ENCODE measurements around the gene IGF1. TPM values are rescaled to one million over a fixed set of nuclear protein-coding genes. Genes with fewer than 3 reads are reported as not detected.

IGF1 gene
- total RNA-seq, 1 experiment from 2014 or later = not detected

GRCh38 chr12:102522768-102523167 is 42.4 kb upstream of the IGF1 start:
- CTCF ChIA-PET = no interaction called here
- no peaks in the 10 kb centered on the region for H3K9me3 Mint-ChIP-seq (ENCODE audit: low read depth, unreplicated experiment)
- TF ChIP-seq CTCF (IDR thresholded peaks at IDR 0.05; ENCODE audit: unreplicated experiment) = no peak
- intact Hi-C loops (cut with micrococcal nuclease; ENCODE audit: unreplicated experiment) = no loop called here
- DNase-seq = no peak
- H3K4me3 Mint-ChIP-seq (ENCODE audit: low read depth, unreplicated experiment) = no peak overlapping the region
- H3K27ac Mint-ChIP-seq (ENCODE audit: unreplicated experiment) = no peak overlapping the region
- H3K36me3 Mint-ChIP-seq (ENCODE audit: insufficient read depth, unreplicated experiment) = no peaks in the 10 kb centered on the region
- BruUV-seq (replicated peaks) = no TSS peak
- no peaks in the 10 kb centered on the region for H3K27me3 Mint-ChIP-seq (ENCODE audit: unreplicated experiment)
- no peaks in the 10 kb centered on the region for H3K4me1 Mint-ChIP-seq (ENCODE audit: low read depth, unreplicated experiment)

GRCh38 chr12:102521662-102522277 is 41.4 kb upstream of the IGF1 start:
- Mint-ChIP-seq H3K27me3 (ENCODE audit: unreplicated experiment) (no peaks in the 10 kb centered on the region), H3K9me3 (ENCODE audit: low read depth, unreplicated experiment) (no peaks in the 10 kb centered on the region), H3K4me1 (ENCODE audit: low read depth, unreplicated experiment) (no peaks in the 10 kb centered on the region), H3K36me3 (ENCODE audit: insufficient read depth, unreplicated experiment) (no peaks in the 10 kb centered on the region), H3K27ac (ENCODE audit: unreplicated experiment) (no peak overlapping the region), H3K4me3 (ENCODE audit: low read depth, unreplicated experiment) (no peak overlapping the region)
- TF ChIP-seq CTCF (IDR thresholded peaks at IDR 0.05; ENCODE audit: unreplicated experiment) = no peak
- DNase-seq = no peak
- CTCF ChIA-PET = no interaction called here
- no TSS peak for BruUV-seq (replicated peaks)
- intact Hi-C loops (cut with micrococcal nuclease; ENCODE audit: unreplicated experiment) = no loop called here

GRCh38 chr12:102518871-102519270 is 38.5 kb upstream of the IGF1 start:
- CTCF ChIA-PET = no interaction called here
- BruUV-seq (replicated peaks) = no TSS peak
- no peaks in the 10 kb centered on the region for H3K36me3 Mint-ChIP-seq (ENCODE audit: insufficient read depth, unreplicated experiment)
- H3K4me3 Mint-ChIP-seq (ENCODE audit: low read depth, unreplicated experiment) = no peak overlapping the region
- TF ChIP-seq CTCF (IDR thresholded peaks at IDR 0.05; ENCODE audit: unreplicated experiment) = no peak
- intact Hi-C loops (cut with micrococcal nuclease; ENCODE audit: unreplicated experiment) = no loop called here
- no peak overlapping the region for H3K27ac Mint-ChIP-seq (ENCODE audit: unreplicated experiment)
- no peaks in the 10 kb centered on the region for H3K27me3 Mint-ChIP-seq (ENCODE audit: unreplicated experiment)
- DNase-seq = no peak
- peaks cover 3% of the 10 kb centered on the region for H3K9me3 Mint-ChIP-seq (ENCODE audit: low read depth, unreplicated experiment)
- no peaks in the 10 kb centered on the region for H3K4me1 Mint-ChIP-seq (ENCODE audit: low read depth, unreplicated experiment)

- DNase-seq = no peak
- no peaks in the 10 kb centered on the region for H3K27me3 Mint-ChIP-seq (ENCODE audit: unreplicated experiment)
- peaks cover 3% of the 10 kb centered on the region for H3K9me3 Mint-ChIP-seq (ENCODE audit: low read depth, unreplicated experiment)
- no peak for TF ChIP-seq CTCF (IDR thresholded peaks at IDR 0.05; ENCODE audit: unreplicated experiment)
- no peaks in the 10 kb centered on the region for H3K36me3 Mint-ChIP-seq (ENCODE audit: insufficient read depth, unreplicated experiment)
- BruUV-seq (replicated peaks) = no TSS peak
- no peaks in the 10 kb centered on the region for H3K4me1 Mint-ChIP-seq (ENCODE audit: low read depth, unreplicated experiment)
- intact Hi-C loops (cut with micrococcal nuclease; ENCODE audit: unreplicated experiment) = no loop called here
- H3K27ac Mint-ChIP-seq (ENCODE audit: unreplicated experiment) = no peak overlapping the region
- CTCF ChIA-PET = interaction anchor here (1.8 kb wide), 1 partner anchor 188 kb away, joined by 4 read pairs; no protein-coding TSS in a partner anchor
- no peak overlapping the region for H3K4me3 Mint-ChIP-seq (ENCODE audit: low read depth, unreplicated experiment)
These were observed 34.3 kb upstream of the IGF1 start for GRCh38 chr12:102514696-102515095.
